ENCODE measurements around the gene AGBL5. TPM values are rescaled to one million over a fixed set of nuclear protein-coding genes. Genes with fewer than 3 reads are reported as not detected.

Gene AGBL5
- polyA plus RNA-seq, 1 donor (not counting 4 experiments of a cell fraction or from before 2014, with no cell fraction given) = 25.5 TPM

GRCh38 chr2:27003007-27003406 lies 48.5 kb upstream of the AGBL5 start:
- no peak for TF ChIP-seq EZH2 (IDR thresholded peaks at IDR 0.05; ENCODE audit: low read length)
- no peak for TF ChIP-seq CTCF (optimal IDR thresholded peaks at IDR 0.05 in 1 of 3, IDR thresholded peaks at IDR 0.05 in 1 of 3, conservative IDR thresholded peaks at IDR 0.05 in 1 of 3; ENCODE audit: extremely low read depth in 1 of 3, insufficient read depth in 2 of 3, low read length in 3 of 3)
- Histone ChIP-seq H3K4me3 (ENCODE audit: control insufficient read depth in 2 of 3, extremely low read depth in 1 of 3, insufficient read depth in 2 of 3, low read depth in 1 of 3, low read length in 3 of 3) (no peak overlapping the region), H3K27me3 (ENCODE audit: control insufficient read depth, extremely low read depth, insufficient read depth, low read length) (no peaks in the 10 kb centered on the region), H3K9ac (ENCODE audit: control insufficient read depth, extremely low read depth, insufficient read depth, low read length) (no peak overlapping the region), H4K20me1 (ENCODE audit: control insufficient read depth, extremely low read depth, insufficient read depth, low read length) (no peaks in the 10 kb centered on the region), H3K4me2 (ENCODE audit: control insufficient read depth, extremely low read depth, insufficient read depth, low read depth, low read length) (no peak overlapping the region), H2AFZ (ENCODE audit: control insufficient read depth, low read length) (no peak overlapping the region), H3K4me1 (ENCODE audit: control insufficient read depth, extremely low read depth, insufficient read depth, low read length) (no peaks in the 10 kb centered on the region), H3K9me3 (ENCODE audit: control insufficient read depth, low read depth, low read length) (no peaks in the 10 kb centered on the region), H3K9me1 (ENCODE audit: control insufficient read depth, extremely low read depth, insufficient read depth, low read length) (no peaks in the 10 kb centered on the region), H3K79me2 (ENCODE audit: control insufficient read depth, insufficient read depth, low read length) (no peaks in the 10 kb centered on the region), H3K27ac (ENCODE audit: control insufficient read depth, insufficient read depth, low read length) (no peak overlapping the region), H3K36me3 (ENCODE audit: control insufficient read depth in 2 of 2, extremely low read depth in 1 of 2, insufficient read depth in 2 of 2, low read length in 2 of 2) (no peaks in the 10 kb centered on the region)
- no peak for DNase-seq (ENCODE audit: low read depth, low spot score)
- FAIRE-seq = no peak
- dilution Hi-C loops (cut with MboI; ENCODE audit: extremely low pct_ligation_motif_present, low sequenced_read_pairs) = no loop called here

GRCh38 chr2:27003857-27004256 lies 47.6 kb upstream of the AGBL5 start:
- H4K20me1 ChIP-seq (ENCODE audit: control insufficient read depth, extremely low read depth, insufficient read depth, low read length) = no peaks in the 10 kb centered on the region
- H3K27me3 ChIP-seq (ENCODE audit: control insufficient read depth, extremely low read depth, insufficient read depth, low read length) = no peaks in the 10 kb centered on the region
- no peak overlapping the region for H3K9ac ChIP-seq (ENCODE audit: control insufficient read depth, extremely low read depth, insufficient read depth, low read length)
- dilution Hi-C loops (cut with MboI; ENCODE audit: extremely low pct_ligation_motif_present, low sequenced_read_pairs) = no loop called here
- H3K27ac ChIP-seq (ENCODE audit: control insufficient read depth, insufficient read depth, low read length) = no peak overlapping the region
- H3K9me3 ChIP-seq (ENCODE audit: control insufficient read depth, low read depth, low read length) = no peaks in the 10 kb centered on the region
- H3K79me2 ChIP-seq (ENCODE audit: control insufficient read depth, insufficient read depth, low read length) = no peaks in the 10 kb centered on the region
- H2AFZ ChIP-seq (ENCODE audit: control insufficient read depth, low read length) = no peak overlapping the region
- H3K36me3 ChIP-seq (ENCODE audit: control insufficient read depth in 2 of 2, extremely low read depth in 1 of 2, insufficient read depth in 2 of 2, low read length in 2 of 2) = no peaks in the 10 kb centered on the region
- H3K4me1 ChIP-seq (ENCODE audit: control insufficient read depth, extremely low read depth, insufficient read depth, low read length) = no peaks in the 10 kb centered on the region
- FAIRE-seq (no peak), DNase-seq (ENCODE audit: low read depth, low spot score) (no peak)
- no peak overlapping the region for H3K4me3 ChIP-seq (ENCODE audit: control insufficient read depth in 2 of 3, extremely low read depth in 1 of 3, insufficient read depth in 2 of 3, low read depth in 1 of 3, low read length in 3 of 3)
- TF ChIP-seq CTCF (optimal IDR thresholded peaks at IDR 0.05 in 1 of 3, IDR thresholded peaks at IDR 0.05 in 1 of 3, conservative IDR thresholded peaks at IDR 0.05 in 1 of 3; ENCODE audit: extremely low read depth in 1 of 3, insufficient read depth in 2 of 3, low read length in 3 of 3) (no peak), EZH2 (IDR thresholded peaks at IDR 0.05; ENCODE audit: low read length) (no peak)
- no peaks in the 10 kb centered on the region for H3K9me1 ChIP-seq (ENCODE audit: control insufficient read depth, extremely low read depth, insufficient read depth, low read length)
- H3K4me2 ChIP-seq (ENCODE audit: control insufficient read depth, extremely low read depth, insufficient read depth, low read depth, low read length) = no peak overlapping the region
